ENCODE results near the gene P2RY6.

P2RY6 gene

GRCh38 chr11:73322382-73323306 is 50.5 kb downstream of the P2RY6 start:
- no peak overlapping the region for H3K4me3 ChIP-seq (ENCODE audit: low read depth, low read length)
- TF ChIP-seq, protein P1, sequence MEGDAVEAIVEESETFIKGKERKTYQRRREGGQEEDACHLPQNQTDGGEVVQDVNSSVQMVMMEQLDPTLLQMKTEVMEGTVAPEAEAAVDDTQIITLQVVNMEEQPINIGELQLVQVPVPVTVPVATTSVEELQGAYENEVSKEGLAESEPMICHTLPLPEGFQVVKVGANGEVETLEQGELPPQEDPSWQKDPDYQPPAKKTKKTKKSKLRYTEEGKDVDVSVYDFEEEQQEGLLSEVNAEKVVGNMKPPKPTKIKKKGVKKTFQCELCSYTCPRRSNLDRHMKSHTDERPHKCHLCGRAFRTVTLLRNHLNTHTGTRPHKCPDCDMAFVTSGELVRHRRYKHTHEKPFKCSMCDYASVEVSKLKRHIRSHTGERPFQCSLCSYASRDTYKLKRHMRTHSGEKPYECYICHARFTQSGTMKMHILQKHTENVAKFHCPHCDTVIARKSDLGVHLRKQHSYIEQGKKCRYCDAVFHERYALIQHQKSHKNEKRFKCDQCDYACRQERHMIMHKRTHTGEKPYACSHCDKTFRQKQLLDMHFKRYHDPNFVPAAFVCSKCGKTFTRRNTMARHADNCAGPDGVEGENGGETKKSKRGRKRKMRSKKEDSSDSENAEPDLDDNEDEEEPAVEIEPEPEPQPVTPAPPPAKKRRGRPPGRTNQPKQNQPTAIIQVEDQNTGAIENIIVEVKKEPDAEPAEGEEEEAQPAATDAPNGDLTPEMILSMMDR (IDR thresholded peaks at IDR 0.05; ENCODE audit: control insufficient read depth, extremely low read depth, insufficient read depth) = no peak
- no peak for DNase-seq (ENCODE audit: low read depth)

GRCh38 chr11:73323464-73323863 is 51.3 kb downstream of the P2RY6 start:
- H3K4me3 ChIP-seq (ENCODE audit: low read depth, low read length) = no peak overlapping the region
- TF ChIP-seq, protein P1 (IDR thresholded peaks at IDR 0.05; ENCODE audit: control insufficient read depth, extremely low read depth, insufficient read depth) = no peak
- DNase-seq (ENCODE audit: low read depth) = no peak

- no peak overlapping the region for H3K4me3 ChIP-seq (ENCODE audit: low read depth, low read length)
- TF ChIP-seq, protein P1 (IDR thresholded peaks at IDR 0.05; ENCODE audit: control insufficient read depth, extremely low read depth, insufficient read depth) = no peak
- DNase-seq (ENCODE audit: low read depth) = no peak
Measured at GRCh38 chr11:73324116-73324515, 52.0 kb downstream of the P2RY6 start.

DNA sequence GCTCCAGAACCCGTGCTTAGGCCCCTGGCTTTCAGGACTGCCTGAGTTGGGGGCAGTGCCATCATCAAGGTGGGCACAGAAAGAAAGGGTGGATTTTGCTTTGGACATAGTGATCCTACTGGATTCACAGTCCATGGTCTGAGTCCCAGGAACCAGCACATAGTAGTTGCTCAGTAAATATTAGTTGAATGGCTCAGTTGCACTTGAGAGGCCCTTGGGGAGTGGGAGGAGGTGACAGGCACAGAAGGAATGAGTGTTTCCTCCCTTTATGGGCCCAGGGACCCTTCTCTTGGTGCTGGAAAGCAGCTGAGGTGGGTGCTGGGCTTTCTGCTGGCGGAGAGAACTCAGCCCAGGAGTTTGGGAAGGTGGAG is 52.5 kb downstream of the P2RY6 start:
- TF ChIP-seq, protein P1 (IDR thresholded peaks at IDR 0.05; ENCODE audit: control insufficient read depth, extremely low read depth, insufficient read depth) = no peak
- no peak for DNase-seq (ENCODE audit: low read depth)
- no peak overlapping the region for H3K4me3 ChIP-seq (ENCODE audit: low read depth, low read length)

- no peak for DNase-seq (ENCODE audit: low read depth)
- H3K4me3 ChIP-seq (ENCODE audit: low read depth, low read length) = no peak overlapping the region
Measured at GRCh38 chr11:73325036-73325981, 53.2 kb downstream of the P2RY6 start.

More at GRCh38 chr11:73325036-73325981, 53.2 kb downstream of the P2RY6 start:
- TF ChIP-seq, protein P1 (IDR thresholded peaks at IDR 0.05; ENCODE audit: control insufficient read depth, extremely low read depth, insufficient read depth) = no peak
